Karpas-422 (cell line): ENCODE results near the gene TDRD9. TPM values are rescaled to one million over a fixed set of nuclear protein-coding genes. Genes with fewer than 3 reads are reported as not detected.

ENCODE experiments used
- DNase-seq: peaks from one replicate; pipeline ENCODE4 v3.0.0-alpha.2; 2015
- H2AFZ ChIP-seq: fragments of 200-600 bp; sonication (generic); 2 replicates; pipeline ENCODE4 v1.6.1; 2014; ENCODE audit warnings: antibody characterized with exemption, low read length, mixed read lengths
- H3K27ac ChIP-seq: fragments of 200-600 bp; sonication (generic); 2 replicates; pipeline ENCODE4 v1.5.1; 2014; ENCODE audit warnings: mild to moderate bottlenecking, low read length, moderate library complexity
- H3K27me3 ChIP-seq: fragments of 200-600 bp; sonication (generic); 2 replicates; pipeline ENCODE4 v1.6.1; 2014; ENCODE audit warnings: low read length, mixed read lengths
- H3K36me3 ChIP-seq: fragments of 200-600 bp; sonication (generic); 2 replicates; pipeline ENCODE4 v1.6.1; 2014; ENCODE audit warnings: low read length, mixed read lengths; ENCODE audit not compliant: insufficient read depth
- H3K4me1 ChIP-seq: fragments of 200-600 bp; sonication (generic); 2 replicates; pipeline ENCODE4 v1.6.1; 2014; ENCODE audit warnings: mild to moderate bottlenecking, low read length, mixed read lengths
- H3K4me2 ChIP-seq: fragments of 200-600 bp; sonication (generic); 2 replicates; pipeline ENCODE4 v1.6.1; 2014; ENCODE audit warnings: low read length, low read depth, mild to moderate bottlenecking; ENCODE audit not compliant: poor library complexity, severe bottlenecking
- H3K4me3 ChIP-seq: fragments of 200-600 bp; sonication (generic); 2 replicates; pipeline ENCODE4 v1.5.1; 2014; ENCODE audit warnings: mild to moderate bottlenecking, antibody characterized with exemption, low read length, mixed read lengths
- H3K79me2 ChIP-seq: fragments of 200-600 bp; sonication (generic); 2 replicates; pipeline ENCODE4 v1.6.1; 2014; ENCODE audit warnings: mild to moderate bottlenecking, low read length, mixed read lengths
- H3K9ac ChIP-seq: fragments of 200-600 bp; sonication (generic); 2 replicates; pipeline ENCODE4 v1.6.0; 2014; ENCODE audit warnings: low read length
- H3K9me2 ChIP-seq: fragments of 200-600 bp; sonication (generic), shearing (Covaris generic); replicated peaks from 2 replicates; pipeline ENCODE4 v1.6.0; 2014; ENCODE audit warnings: mild to moderate bottlenecking, low read length, moderate library complexity; ENCODE audit not compliant: insufficient read depth
- H3K9me3 ChIP-seq: fragments of 300-700, 200-600 bp; sonication (generic); 2 replicates; pipeline ENCODE4 v1.6.1; 2014; ENCODE audit warnings: low read length, mixed read lengths
- H4K20me1 ChIP-seq: fragments of 200-600 bp; sonication (generic); 2 replicates; pipeline ENCODE4 v1.6.1; 2014; ENCODE audit warnings: mild to moderate bottlenecking, antibody characterized with exemption, low read length, low read depth; ENCODE audit not compliant: insufficient read depth
- total RNA-seq: library from RNA; depleted of rRNA; stranded (reverse); fragments of >200 nt; shearing (Covaris generic); gene quantifications from 2 replicates; pipeline ENCODE4 v1.2.3, GENCODE V29; 2014; ENCODE audit warnings: low replicate concordance

TDRD9 gene
- total RNA-seq, 1 experiment from 2014 or later: not detected

- no peak overlapping the region for H3K9ac ChIP-seq
- no peak overlapping the region for H3K27ac ChIP-seq
- no peak overlapping the region for H3K4me2 ChIP-seq
- H3K9me3 ChIP-seq: no peaks in the 10 kb centered on the region
- no peak overlapping the region for H3K4me3 ChIP-seq
- no peaks in the 10 kb centered on the region for H3K9me2 ChIP-seq
- no peaks in the 10 kb centered on the region for H3K79me2 ChIP-seq
- H3K27me3 ChIP-seq: peaks cover 3% of the 10 kb centered on the region; the same call in 1 of the 2 replicates
- H4K20me1 ChIP-seq: no peaks in the 10 kb centered on the region
- no peaks in the 10 kb centered on the region for H3K36me3 ChIP-seq
- DNase-seq: no peak
- H3K4me1 ChIP-seq: no peaks in the 10 kb centered on the region
- no peak overlapping the region for H2AFZ ChIP-seq
Observed at GRCh38 chr14:104041430-104042104, 113.3 kb downstream of the TDRD9 start.

DNA sequence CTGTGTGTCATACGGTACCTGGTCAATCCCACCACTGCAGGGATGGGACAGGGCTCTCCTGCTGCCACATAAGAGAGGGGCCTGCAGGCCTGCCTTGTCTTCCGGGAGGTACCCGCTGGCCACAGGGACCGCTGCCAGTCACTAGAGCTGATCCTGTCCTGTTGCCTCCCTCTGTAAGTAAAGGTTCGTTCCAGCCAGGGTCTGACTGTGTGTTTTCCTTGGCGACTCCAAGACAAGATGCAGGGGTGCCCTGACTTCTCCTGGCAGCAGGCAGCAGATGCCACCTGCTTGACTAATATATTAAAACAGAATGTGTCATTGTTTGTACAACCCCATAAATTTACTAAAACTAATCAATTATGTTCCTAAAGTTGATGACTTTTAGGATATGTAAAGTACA, 115.8 kb downstream of the TDRD9 start:
- H2AFZ ChIP-seq: no peak overlapping the region
- H3K9ac ChIP-seq: no peak overlapping the region
- H4K20me1 ChIP-seq: no peaks in the 10 kb centered on the region
- H3K27me3 ChIP-seq: peaks cover 3% of the 10 kb centered on the region; the same call in 1 of the 2 replicates
- H3K4me3 ChIP-seq: no peak overlapping the region
- H3K4me2 ChIP-seq: no peak overlapping the region
- no peaks in the 10 kb centered on the region for H3K79me2 ChIP-seq
- no peaks in the 10 kb centered on the region for H3K4me1 ChIP-seq
- H3K9me3 ChIP-seq: no peaks in the 10 kb centered on the region
- H3K36me3 ChIP-seq: no peaks in the 10 kb centered on the region
- H3K27ac ChIP-seq: no peak overlapping the region
- no peak for DNase-seq
- H3K9me2 ChIP-seq: no peaks in the 10 kb centered on the region

- H2AFZ ChIP-seq: no peak overlapping the region
- no peak for DNase-seq
- no peak overlapping the region for H3K9ac ChIP-seq
- no peaks in the 10 kb centered on the region for H3K36me3 ChIP-seq
- no peaks in the 10 kb centered on the region for H3K79me2 ChIP-seq
- H3K9me2 ChIP-seq: no peaks in the 10 kb centered on the region
- H3K9me3 ChIP-seq: no peaks in the 10 kb centered on the region
- H3K27ac ChIP-seq: no peak overlapping the region
- no peaks in the 10 kb centered on the region for H4K20me1 ChIP-seq
- no peaks in the 10 kb centered on the region for H3K4me1 ChIP-seq
- no peak overlapping the region for H3K4me2 ChIP-seq
- H3K27me3 ChIP-seq: no peaks in the 10 kb centered on the region
- H3K4me3 ChIP-seq: no peak overlapping the region
Observed at GRCh38 chr14:104047761-104048160, 119.5 kb downstream of the TDRD9 start.

DNA sequence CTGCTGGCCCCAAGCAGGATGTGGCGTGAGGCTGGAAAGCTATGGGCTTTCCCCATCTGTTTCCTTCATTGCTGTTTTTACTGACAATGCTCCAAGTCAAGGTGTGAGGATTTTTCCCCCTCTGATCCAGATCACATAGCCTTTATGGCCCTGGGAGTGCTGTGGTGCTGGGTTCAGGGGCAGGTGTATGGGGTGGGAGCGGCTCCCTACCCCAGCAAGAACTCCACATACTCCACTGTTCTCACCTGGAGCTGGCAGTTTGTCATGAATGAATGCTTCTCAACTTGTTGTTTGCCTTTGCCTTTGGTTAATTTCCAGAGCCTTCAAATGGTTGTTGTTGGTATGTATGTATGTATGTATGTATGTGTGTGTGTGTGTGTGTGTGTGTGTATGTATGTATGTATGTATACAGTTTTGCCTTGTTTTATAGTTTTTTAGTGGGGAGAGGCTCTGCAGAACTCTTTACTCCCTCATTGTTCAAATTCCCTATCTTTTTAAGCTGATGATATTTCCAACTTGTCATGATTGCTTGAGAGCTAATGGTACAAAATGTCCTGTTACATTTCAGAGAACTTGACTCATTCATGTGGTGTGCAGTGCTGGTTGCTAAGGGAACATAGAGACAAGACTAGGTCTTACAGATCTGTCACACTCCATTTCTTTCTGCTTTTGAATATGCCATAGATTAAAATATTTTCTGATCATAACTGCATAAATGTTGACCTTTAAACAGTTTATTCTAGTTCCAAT, 120.7 kb downstream of the TDRD9 start:
- no peak for DNase-seq

DNA sequence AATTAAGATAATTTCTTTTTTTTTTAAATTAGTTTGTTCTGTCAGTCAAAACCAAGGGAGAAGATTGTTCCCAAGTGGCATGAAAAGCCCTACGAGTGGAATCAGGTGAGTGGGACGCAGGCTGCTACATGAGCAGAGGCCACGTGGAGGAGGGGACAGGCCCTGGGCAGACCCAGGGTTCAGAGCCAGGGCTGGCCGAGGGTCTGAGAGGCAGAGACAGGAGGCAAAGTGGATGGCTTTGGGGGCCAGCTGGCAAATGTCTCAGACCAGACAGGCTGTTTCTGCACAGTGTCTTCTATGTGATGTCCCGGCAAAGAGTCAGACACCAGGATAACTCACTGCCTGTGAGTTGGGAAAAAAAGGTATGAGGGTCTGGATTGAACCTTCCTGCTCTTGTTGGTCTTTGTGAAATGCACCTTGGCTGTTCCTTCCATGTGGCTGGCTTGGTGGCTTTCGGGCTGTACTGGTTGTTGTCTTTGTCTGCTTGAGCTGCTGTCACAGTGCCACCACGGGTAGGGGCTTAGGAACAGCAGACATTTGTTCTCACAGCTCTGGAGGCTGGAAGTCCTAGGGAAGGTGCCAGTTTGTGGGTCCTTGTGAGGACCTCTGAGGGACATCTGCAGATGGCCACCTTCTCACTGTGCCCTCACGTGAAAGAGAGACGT, 121.5 kb downstream of the TDRD9 start:
- Histone ChIP-seq H3K9me3 (no peaks in the 10 kb centered on the region), H3K27ac (no peak overlapping the region), H3K4me3 (no peak overlapping the region), H3K4me1 (no peaks in the 10 kb centered on the region), H2AFZ (no peak overlapping the region), H3K9ac (no peak overlapping the region), H3K4me2 (no peak overlapping the region), H4K20me1 (no peaks in the 10 kb centered on the region), H3K79me2 (no peaks in the 10 kb centered on the region), H3K9me2 (no peaks in the 10 kb centered on the region), H3K36me3 (no peaks in the 10 kb centered on the region), H3K27me3 (no peaks in the 10 kb centered on the region)
- no peak for DNase-seq

More for the DNA sequence above, 120.7 kb downstream of the TDRD9 start:
- no peaks in the 10 kb centered on the region for H3K9me3 ChIP-seq
- no peaks in the 10 kb centered on the region for H4K20me1 ChIP-seq
- H3K27ac ChIP-seq: no peak overlapping the region
- no peak overlapping the region for H3K9ac ChIP-seq
- H3K79me2 ChIP-seq: no peaks in the 10 kb centered on the region
- H3K9me2 ChIP-seq: no peaks in the 10 kb centered on the region
- H2AFZ ChIP-seq: no peak overlapping the region
- no peak overlapping the region for H3K4me3 ChIP-seq
- H3K4me1 ChIP-seq: no peaks in the 10 kb centered on the region
- H3K4me2 ChIP-seq: no peak overlapping the region
- H3K36me3 ChIP-seq: no peaks in the 10 kb centered on the region
- H3K27me3 ChIP-seq: no peaks in the 10 kb centered on the region

DNA sequence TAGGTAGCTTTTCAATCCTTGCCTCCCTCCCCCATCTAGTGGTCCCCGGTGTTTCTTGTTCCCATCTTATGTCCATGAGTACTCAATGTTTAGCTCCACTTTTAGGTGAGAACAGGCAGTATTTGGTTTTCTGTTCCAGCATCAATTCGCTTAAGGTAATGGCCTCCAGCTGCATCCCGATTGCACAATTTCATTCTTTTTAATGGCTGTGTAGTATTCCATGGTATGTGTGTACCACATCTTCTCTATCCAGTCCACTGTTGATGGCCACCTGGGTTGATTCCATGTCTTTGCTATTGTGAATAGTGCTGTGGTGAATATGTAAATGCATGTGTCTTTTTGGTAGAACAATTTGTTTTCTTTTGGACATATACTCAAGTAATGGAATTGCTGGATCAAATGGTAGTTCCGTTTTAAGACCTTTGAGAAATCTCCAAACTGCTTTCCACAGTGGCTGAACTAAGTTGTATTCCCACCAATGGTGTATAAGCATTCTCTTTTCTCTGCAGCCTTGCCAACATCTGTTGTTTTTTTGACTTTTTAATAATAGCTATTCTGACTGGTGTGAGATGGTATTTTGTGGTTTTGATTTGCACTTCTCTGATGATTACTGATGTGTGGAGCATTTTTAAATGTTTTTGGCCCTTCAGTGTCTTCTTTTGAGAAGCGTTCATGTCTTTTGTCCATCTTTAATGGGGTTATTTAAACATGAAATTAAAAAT, 123.0 kb downstream of the TDRD9 start:
- Histone ChIP-seq H2AFZ (no peak overlapping the region), H4K20me1 (no peaks in the 10 kb centered on the region), H3K9me3 (no peaks in the 10 kb centered on the region), H3K27ac (no peak overlapping the region), H3K27me3 (no peaks in the 10 kb centered on the region), H3K36me3 (no peaks in the 10 kb centered on the region), H3K4me2 (no peak overlapping the region), H3K9ac (no peak overlapping the region), H3K79me2 (no peaks in the 10 kb centered on the region), H3K4me3 (no peak overlapping the region), H3K9me2 (no peaks in the 10 kb centered on the region), H3K4me1 (no peaks in the 10 kb centered on the region)
- DNase-seq: no peak

DNA sequence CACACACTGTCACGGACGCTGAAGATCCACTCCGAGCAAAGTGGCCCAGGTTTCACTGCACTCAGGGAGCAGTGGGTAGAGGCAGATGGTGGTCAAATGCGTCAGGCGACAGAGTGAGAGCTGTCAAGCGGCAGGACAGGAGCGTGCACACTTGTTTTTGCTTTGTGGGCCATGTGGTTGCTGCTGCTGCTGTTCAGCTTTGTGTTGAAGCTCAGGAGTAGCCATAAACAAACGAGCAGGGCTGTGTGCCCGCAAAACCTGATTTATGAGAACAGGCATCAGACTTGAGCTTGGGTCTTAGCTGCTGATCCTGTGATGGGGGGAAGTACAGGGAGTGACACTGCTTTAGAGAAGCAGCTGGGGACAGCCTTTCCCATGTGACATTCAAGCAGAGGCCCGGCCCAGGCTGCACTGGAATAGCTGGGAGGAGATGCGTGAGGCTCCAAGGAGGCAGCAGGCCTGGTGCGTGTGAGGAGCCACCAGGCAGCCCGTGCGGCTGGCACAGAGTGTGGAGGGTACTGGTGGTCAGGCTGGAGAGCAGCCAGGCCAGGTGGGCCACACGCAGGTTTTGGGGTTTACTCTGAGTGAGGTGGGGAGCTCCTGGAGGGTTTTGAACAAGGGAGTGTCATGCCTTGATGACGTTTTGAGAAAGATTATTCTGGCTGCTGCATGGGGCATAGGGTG, 126.1 kb downstream of the TDRD9 start:
- no peak overlapping the region for H3K9ac ChIP-seq
- H3K9me3 ChIP-seq: no peaks in the 10 kb centered on the region
- no peaks in the 10 kb centered on the region for H3K4me1 ChIP-seq

More for the DNA sequence above, 126.1 kb downstream of the TDRD9 start:
- H3K4me3 ChIP-seq: no peak overlapping the region
- no peaks in the 10 kb centered on the region for H3K79me2 ChIP-seq
- no peak overlapping the region for H3K4me2 ChIP-seq
- no peaks in the 10 kb centered on the region for H3K36me3 ChIP-seq
- H3K9me2 ChIP-seq: no peaks in the 10 kb centered on the region
- H4K20me1 ChIP-seq: no peaks in the 10 kb centered on the region
- H3K27ac ChIP-seq: no peak overlapping the region
- H3K27me3 ChIP-seq: no peaks in the 10 kb centered on the region
- no peak for DNase-seq
- H2AFZ ChIP-seq: no peak overlapping the region
